NCI-H2081 (cell line): ENCODE data around the gene NCOA5.
A peak's percentile ranks its signal among the peaks of the same experiment; 100 is the strongest.
"Not testable (repeated sequence)": the region's sequence is repeated elsewhere in the genome, so short reads cannot be mapped to it uniquely, and the experiment has no call there.

Source experiments
- DNase-seq, 2 experiments: peaks; one replicate each; lab custom pipeline; 2025; lab: John Stamatoyannopoulos, UW

The NCOA5 gene

GRCh38 chr20:46091622-46092535, 2.1 kb upstream of the NCOA5 start:
- not testable (repeated sequence) for DNase-seq

GRCh38 chr20:46089167-46089416, 670 bp downstream of the NCOA5 start:
- DNase-seq = peak in 1 of 2 experiments; percentile 55

- DNase-seq = peak in 1 of 2 experiments; percentile 22
Measured at GRCh38 chr20:46088409-46089166, 1.2 kb downstream of the NCOA5 start.

GRCh38 chr20:46087161-46087560, 2.6 kb downstream of the NCOA5 start:
- DNase-seq = no peak

- peak; percentile 36 to 62 for DNase-seq
Measured at GRCh38 chr20:46085179-46085851, 4.4 kb downstream of the NCOA5 start.

- DNase-seq = no peak
Measured at GRCh38 chr20:46084805-46085178, 5.0 kb downstream of the NCOA5 start.

GRCh38 chr20:46083531-46084061, 6.2 kb downstream of the NCOA5 start:
- no peak for DNase-seq

GRCh38 chr20:46083101-46083500, 6.7 kb downstream of the NCOA5 start:
- DNase-seq = no peak

GRCh38 chr20:46081074-46081473, 8.7 kb downstream of the NCOA5 start:
- peak in 1 of 2 experiments; percentile 34 for DNase-seq

GRCh38 chr20:46078954-46079353, 10.8 kb downstream of the NCOA5 start:
- no peak for DNase-seq

GRCh38 chr20:46077642-46078305, 12.0 kb downstream of the NCOA5 start:
- no peak for DNase-seq

GRCh38 chr20:46076806-46077205, 13.0 kb downstream of the NCOA5 start:
- DNase-seq = no peak

- DNase-seq = peak; percentile 40 to 50
Measured at GRCh38 chr20:46074006-46074405, 15.8 kb downstream of the NCOA5 start.

- no peak for DNase-seq
Measured at GRCh38 chr20:46073443-46073842, 16.3 kb downstream of the NCOA5 start.

GRCh38 chr20:46073024-46073423, 16.7 kb downstream of the NCOA5 start:
- no peak for DNase-seq

GRCh38 chr20:46071573-46071972, 18.2 kb downstream of the NCOA5 start:
- DNase-seq = no peak

- no peak for DNase-seq
Measured at GRCh38 chr20:46070215-46070900, 19.4 kb downstream of the NCOA5 start.

- DNase-seq = no peak
Measured at GRCh38 chr20:46065691-46066090, 24.1 kb downstream of the NCOA5 start.

GRCh38 chr20:46065006-46065405, 24.8 kb downstream of the NCOA5 start:
- no peak for DNase-seq

GRCh38 chr20:46063652-46064054, 26.1 kb downstream of the NCOA5 start:
- no peak for DNase-seq

GRCh38 chr20:46063151-46063550, 26.6 kb downstream of the NCOA5 start:
- DNase-seq = no peak
